Smooth muscle cell (in vitro differentiated cells): Measurements from ENCODE around the gene PSMD11. TPM values are rescaled to one million over a fixed set of nuclear protein-coding genes. Genes with fewer than 3 reads are reported as not detected.
"Not testable (repeated sequence)": the region's sequence is repeated elsewhere in the genome, so short reads cannot be mapped to it uniquely, and the experiment has no call there.

Experiments
- DNase-seq: peaks from one replicate; lab custom pipeline; 2025; ENCODE audit not compliant: unreplicated experiment; lab: John Stamatoyannopoulos, UW
- H2AFZ ChIP-seq: fragments of 200-600 bp; sonication (generic); 2 replicates; pipeline ENCODE4 v1.6.0; 2016; ENCODE audit warnings: antibody characterized with exemption, low read depth, mild to moderate bottlenecking
- H3F3A ChIP-seq: fragments of 200-600 bp; sonication (generic); 2 replicates; pipeline ENCODE4 v1.6.0; 2017; ENCODE audit warnings: antibody characterized with exemption, low read depth
- H3K27ac ChIP-seq: fragments of 200-600 bp; sonication (generic); 2 replicates; pipeline ENCODE4 v1.5.1; 2016; ENCODE audit warnings: low read depth, mild to moderate bottlenecking
- H3K27me3 ChIP-seq: fragments of 200-600 bp; sonication (generic); 2 replicates; pipeline ENCODE4 v1.6.1; 2016; ENCODE audit warnings: low read depth, mild to moderate bottlenecking
- H3K36me3 ChIP-seq: fragments of 200-600 bp; sonication (generic); 2 replicates; pipeline ENCODE4 v1.5.1; 2016; ENCODE audit warnings: low read depth
- H3K4me1 ChIP-seq: fragments of 200-600 bp; sonication (generic); 2 replicates; pipeline ENCODE4 v1.5.1; 2016; ENCODE audit warnings: low read depth
- H3K4me2 ChIP-seq: fragments of 200-600 bp; sonication (generic); 2 replicates; pipeline ENCODE4 v1.6.0; 2016; ENCODE audit warnings: mild to moderate bottlenecking
- H3K4me3 ChIP-seq: fragments of 200-600 bp; sonication (generic); 2 replicates; pipeline ENCODE4 v1.5.1; 2016; ENCODE audit warnings: mild to moderate bottlenecking
- H3K79me2 ChIP-seq: fragments of 200-600 bp; sonication (generic); 2 replicates; pipeline ENCODE4 v1.6.0; 2016; ENCODE audit warnings: low read depth, mild to moderate bottlenecking
- H3K9ac ChIP-seq: fragments of 200-600 bp; sonication (generic); 2 replicates; pipeline ENCODE4 v1.6.0; 2016; ENCODE audit warnings: low read depth
- H3K9me3 ChIP-seq: fragments of 200-600 bp; sonication (generic); replicated peaks from 2 replicates; pipeline ENCODE4 v1.5.1; 2016; ENCODE audit warnings: low read depth
- H4K20me1 ChIP-seq: fragments of 200-600 bp; sonication (generic); 2 replicates; pipeline ENCODE4 v1.6.0; 2016; ENCODE audit warnings: low read depth
- WGBS: methylation state at CpG from one replicate; pipeline ENCODE4 v1.1.7; 2016; ENCODE audit warnings: low lambda C conversion rate; 5-methylcytosine and 5-hydroxymethylcytosine counted together
- polyA plus RNA-seq: library from polyadenylated mRNA; unstranded; fragments of >200 nt; fragmentation: Nextera tagmentation; extraction: Ambion mirVana; gene quantifications from 2 replicates; pipeline ENCODE4 v1.2.1, GENCODE V29; 2016
- total RNA-seq: library from RNA; depleted of rRNA; stranded (reverse); fragments of >200 nt; gene quantifications from 2 replicates; pipeline ENCODE4 v1.2.3, GENCODE V29; 2014
- TF ChIP-seq, protein P1 (sequence below): fragments of 200-600 bp; sonication (generic); IDR thresholded peaks from 2 replicates; pipeline ENCODE4 v1.5.1; 2017; ENCODE audit warnings: borderline replicate concordance, mild to moderate bottlenecking, antibody characterized with exemption; ENCODE audit not compliant: insufficient read depth, poor library complexity, severe bottlenecking

Gene PSMD11
- total and polyA plus RNA-seq, 2 experiments from 2014 or later: 46.9 to 150 TPM

- WGBS: 84% methylated on average over 11 of the region's 11 CpGs
Observed at GRCh38 chr17:32523017-32523680, 78.8 kb downstream of the PSMD11 start.

DNA sequence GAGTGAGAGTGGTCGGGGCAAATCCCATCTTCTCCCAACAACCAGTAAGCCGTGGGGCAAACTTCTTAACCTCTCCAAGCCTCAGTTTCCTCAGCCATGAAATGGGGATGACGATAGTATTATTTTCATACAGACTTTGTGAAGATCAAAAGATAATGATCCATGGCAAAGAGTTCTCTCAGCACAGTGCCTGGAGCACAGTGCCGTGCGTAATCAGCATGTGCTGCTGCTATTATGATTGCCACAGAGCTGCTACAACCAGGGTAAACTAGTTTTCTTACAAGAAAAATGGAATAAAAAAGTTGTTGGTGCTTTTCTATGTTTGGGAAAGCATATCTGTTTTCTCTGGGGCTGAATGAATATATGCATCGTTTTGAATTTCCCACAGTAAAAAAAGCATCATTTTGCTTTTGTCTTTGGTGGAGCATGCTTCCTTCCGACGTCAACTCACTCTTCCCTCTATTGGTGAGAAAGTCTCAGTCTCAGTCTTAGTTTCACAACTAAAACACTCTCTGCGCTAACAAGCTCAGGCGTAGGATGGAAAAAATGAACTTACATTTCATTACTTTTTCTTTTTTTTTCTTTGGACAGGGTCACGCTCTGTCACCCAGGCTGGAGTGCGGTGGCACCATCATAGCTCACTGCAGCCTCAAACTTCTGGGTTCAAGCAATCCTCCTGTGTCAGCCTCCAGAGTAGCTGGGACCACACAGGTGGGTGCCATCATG, 79.7 kb downstream of the PSMD11 start:
- TF ChIP-seq, protein P1, sequence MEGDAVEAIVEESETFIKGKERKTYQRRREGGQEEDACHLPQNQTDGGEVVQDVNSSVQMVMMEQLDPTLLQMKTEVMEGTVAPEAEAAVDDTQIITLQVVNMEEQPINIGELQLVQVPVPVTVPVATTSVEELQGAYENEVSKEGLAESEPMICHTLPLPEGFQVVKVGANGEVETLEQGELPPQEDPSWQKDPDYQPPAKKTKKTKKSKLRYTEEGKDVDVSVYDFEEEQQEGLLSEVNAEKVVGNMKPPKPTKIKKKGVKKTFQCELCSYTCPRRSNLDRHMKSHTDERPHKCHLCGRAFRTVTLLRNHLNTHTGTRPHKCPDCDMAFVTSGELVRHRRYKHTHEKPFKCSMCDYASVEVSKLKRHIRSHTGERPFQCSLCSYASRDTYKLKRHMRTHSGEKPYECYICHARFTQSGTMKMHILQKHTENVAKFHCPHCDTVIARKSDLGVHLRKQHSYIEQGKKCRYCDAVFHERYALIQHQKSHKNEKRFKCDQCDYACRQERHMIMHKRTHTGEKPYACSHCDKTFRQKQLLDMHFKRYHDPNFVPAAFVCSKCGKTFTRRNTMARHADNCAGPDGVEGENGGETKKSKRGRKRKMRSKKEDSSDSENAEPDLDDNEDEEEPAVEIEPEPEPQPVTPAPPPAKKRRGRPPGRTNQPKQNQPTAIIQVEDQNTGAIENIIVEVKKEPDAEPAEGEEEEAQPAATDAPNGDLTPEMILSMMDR: no peak
- Histone ChIP-seq H3K9ac (no peak overlapping the region), H3F3A (no peaks in the 10 kb centered on the region), H2AFZ (no peak overlapping the region), H3K79me2 (no peaks in the 10 kb centered on the region), H3K4me1 (peaks cover 14% of the 10 kb centered on the region), H3K36me3 (no peaks in the 10 kb centered on the region), H4K20me1 (no peaks in the 10 kb centered on the region), H3K27ac (no peak overlapping the region), H3K4me2 (no peak overlapping the region), H3K4me3 (no peak overlapping the region), H3K9me3 (no peaks in the 10 kb centered on the region), H3K27me3 (no peaks in the 10 kb centered on the region)
- no peak for DNase-seq
- WGBS: 92% methylated on average over 12 of the region's 12 CpGs

More at GRCh38 chr17:32523017-32523680, 78.8 kb downstream of the PSMD11 start:
- no peak overlapping the region for H3K4me3 ChIP-seq
- no peaks in the 10 kb centered on the region for H3K79me2 ChIP-seq
- peaks cover 17% of the 10 kb centered on the region for H3K4me1 ChIP-seq
- no peaks in the 10 kb centered on the region for H4K20me1 ChIP-seq
- H3K4me2 ChIP-seq: no peak overlapping the region
- no peak overlapping the region for H2AFZ ChIP-seq
- no peaks in the 10 kb centered on the region for H3K36me3 ChIP-seq
- H3K27ac ChIP-seq: no peak overlapping the region
- H3K9ac ChIP-seq: no peak overlapping the region
- no peaks in the 10 kb centered on the region for H3K27me3 ChIP-seq
- no peaks in the 10 kb centered on the region for H3K9me3 ChIP-seq
- TF ChIP-seq, protein P1: no peak
- DNase-seq: no peak
- H3F3A ChIP-seq: peaks cover 2% of the 10 kb centered on the region

- H3K79me2 ChIP-seq: not testable (repeated sequence)
- 96% methylated on average over 6 of the region's 6 CpGs for WGBS
Observed at GRCh38 chr17:32524553-32524880, 80.2 kb downstream of the PSMD11 start.

DNA sequence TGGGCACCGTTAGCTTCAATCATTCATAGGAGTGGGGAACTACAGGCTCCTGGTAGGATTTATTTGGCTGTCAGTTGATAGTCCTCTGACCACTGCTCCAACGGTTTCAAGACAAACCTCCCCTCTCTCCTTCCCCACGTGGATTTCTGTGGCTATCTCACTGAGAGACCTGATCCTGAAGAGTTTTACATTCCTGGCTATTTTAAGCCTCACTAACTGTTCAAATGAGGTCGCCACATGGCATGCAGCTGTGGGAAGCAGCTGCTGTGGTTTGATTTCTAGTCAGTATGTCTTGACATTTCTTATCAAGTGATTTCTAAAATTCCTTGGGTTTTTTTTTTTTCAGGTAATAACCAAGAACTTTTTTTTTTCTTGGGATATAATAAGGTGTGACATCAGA, 80.8 kb downstream of the PSMD11 start:
- Histone ChIP-seq H3K27me3 (no peaks in the 10 kb centered on the region), H4K20me1 (no peaks in the 10 kb centered on the region), H3K4me3 (no peak overlapping the region), H3K36me3 (no peaks in the 10 kb centered on the region), H3K4me1 (peaks cover 7% of the 10 kb centered on the region), H3K79me2 (no peaks in the 10 kb centered on the region), H3K27ac (no peak overlapping the region), H2AFZ (no peak overlapping the region), H3F3A (no peaks in the 10 kb centered on the region), H3K9ac (no peak overlapping the region), H3K4me2 (no peak overlapping the region), H3K9me3 (no peaks in the 10 kb centered on the region)
- TF ChIP-seq, protein P1: no peak
- WGBS: 15% methylated on average over 4 of the region's 4 CpGs
- DNase-seq: no peak

More at GRCh38 chr17:32524553-32524880, 80.2 kb downstream of the PSMD11 start:
- not testable (repeated sequence) for H3K27me3 ChIP-seq, H3K36me3 ChIP-seq, H2AFZ ChIP-seq, H3K9ac ChIP-seq, DNase-seq, H3K27ac ChIP-seq, H3K4me3 ChIP-seq, H3K9me3 ChIP-seq, H3F3A ChIP-seq, H3K4me2 ChIP-seq, H4K20me1 ChIP-seq
- H3K4me1 ChIP-seq: peaks cover 13% of the 10 kb centered on the region
